ENCODE data around the gene C10orf53.
"Not testable (repeated sequence)": the region's sequence is repeated elsewhere in the genome, so short reads cannot be mapped to it uniquely, and the experiment has no call there.

Gene C10orf53

DNA sequence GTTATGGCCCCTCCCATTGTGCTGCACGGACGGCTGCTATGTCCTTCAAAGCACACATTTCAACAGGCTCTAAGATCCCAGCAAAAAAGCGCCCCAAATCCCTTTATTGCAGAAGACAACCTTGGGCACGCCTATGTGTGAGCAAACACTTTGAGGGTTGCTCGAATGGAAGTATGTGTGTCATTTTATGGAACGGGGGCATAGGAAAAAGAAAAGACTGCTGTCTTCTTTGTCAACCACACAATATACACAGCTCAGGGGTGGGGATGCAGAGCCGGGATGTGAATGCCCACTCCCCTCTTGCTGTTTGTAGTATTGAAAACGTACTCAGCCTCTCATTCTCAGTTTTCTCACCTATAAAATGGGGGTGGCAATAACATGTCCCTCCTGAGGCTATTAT is 32.0 kb downstream of the C10orf53 start:
- no peak overlapping the region for H3K4me3 ChIP-seq (ENCODE audit: control insufficient read depth, low read depth, low read length)
- DNase-seq (ENCODE audit: low read depth) = no peak
- TF ChIP-seq, protein P1, sequence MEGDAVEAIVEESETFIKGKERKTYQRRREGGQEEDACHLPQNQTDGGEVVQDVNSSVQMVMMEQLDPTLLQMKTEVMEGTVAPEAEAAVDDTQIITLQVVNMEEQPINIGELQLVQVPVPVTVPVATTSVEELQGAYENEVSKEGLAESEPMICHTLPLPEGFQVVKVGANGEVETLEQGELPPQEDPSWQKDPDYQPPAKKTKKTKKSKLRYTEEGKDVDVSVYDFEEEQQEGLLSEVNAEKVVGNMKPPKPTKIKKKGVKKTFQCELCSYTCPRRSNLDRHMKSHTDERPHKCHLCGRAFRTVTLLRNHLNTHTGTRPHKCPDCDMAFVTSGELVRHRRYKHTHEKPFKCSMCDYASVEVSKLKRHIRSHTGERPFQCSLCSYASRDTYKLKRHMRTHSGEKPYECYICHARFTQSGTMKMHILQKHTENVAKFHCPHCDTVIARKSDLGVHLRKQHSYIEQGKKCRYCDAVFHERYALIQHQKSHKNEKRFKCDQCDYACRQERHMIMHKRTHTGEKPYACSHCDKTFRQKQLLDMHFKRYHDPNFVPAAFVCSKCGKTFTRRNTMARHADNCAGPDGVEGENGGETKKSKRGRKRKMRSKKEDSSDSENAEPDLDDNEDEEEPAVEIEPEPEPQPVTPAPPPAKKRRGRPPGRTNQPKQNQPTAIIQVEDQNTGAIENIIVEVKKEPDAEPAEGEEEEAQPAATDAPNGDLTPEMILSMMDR (IDR thresholded peaks at IDR 0.05; ENCODE audit: control insufficient read depth, insufficient read depth, low read depth, low read length, missing control alignments) = no peak

DNA sequence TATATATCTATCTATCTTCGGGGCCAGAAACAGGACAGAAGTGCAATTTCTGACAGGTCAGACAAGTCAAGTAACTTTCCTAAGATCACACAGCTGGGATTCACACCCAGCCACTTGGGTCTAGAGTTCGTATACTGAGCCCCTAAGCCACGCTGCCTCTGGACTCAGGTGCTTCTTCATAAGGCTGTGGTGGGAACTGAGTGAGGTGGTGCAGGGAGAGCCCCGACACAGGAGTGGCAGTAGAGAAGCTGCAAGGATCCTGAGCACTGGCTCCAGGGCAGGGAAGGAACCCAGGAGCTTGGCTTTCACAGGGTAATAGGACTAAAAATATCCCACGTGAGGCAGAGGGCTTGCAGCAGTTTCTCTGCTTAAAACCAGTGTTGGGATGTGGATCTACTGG is 33.8 kb downstream of the C10orf53 start:
- TF ChIP-seq, protein P1 (IDR thresholded peaks at IDR 0.05; ENCODE audit: control insufficient read depth, insufficient read depth, low read depth, low read length, missing control alignments) = no peak

DNA sequence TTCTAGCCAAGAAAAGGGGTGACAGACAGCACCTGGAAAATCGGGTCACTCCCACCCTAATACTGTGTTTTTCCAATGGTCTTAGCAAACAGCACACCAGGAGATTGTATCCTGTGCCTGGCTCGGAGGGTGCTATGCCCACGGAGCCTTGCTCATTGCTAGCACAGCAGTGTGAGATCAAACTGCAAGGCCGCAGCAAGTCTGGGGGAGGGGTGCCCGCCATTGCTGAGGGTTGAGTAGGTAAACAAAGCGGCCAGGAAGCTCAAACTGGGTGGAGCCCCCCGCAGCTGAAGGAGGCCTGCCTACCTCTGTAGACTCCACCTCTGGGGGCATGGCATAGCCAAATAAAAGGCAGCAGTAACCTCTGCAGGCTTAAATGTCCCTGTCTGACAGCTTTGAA is 35.7 kb downstream of the C10orf53 start:
- not testable (repeated sequence) for DNase-seq (ENCODE audit: low read depth); H3K4me3 ChIP-seq (ENCODE audit: control insufficient read depth, low read depth, low read length)

More for the DNA sequence above, 33.8 kb downstream of the C10orf53 start:
- DNase-seq (ENCODE audit: low read depth) = no peak
- H3K4me3 ChIP-seq (ENCODE audit: control insufficient read depth, low read depth, low read length) = no peak overlapping the region

DNA sequence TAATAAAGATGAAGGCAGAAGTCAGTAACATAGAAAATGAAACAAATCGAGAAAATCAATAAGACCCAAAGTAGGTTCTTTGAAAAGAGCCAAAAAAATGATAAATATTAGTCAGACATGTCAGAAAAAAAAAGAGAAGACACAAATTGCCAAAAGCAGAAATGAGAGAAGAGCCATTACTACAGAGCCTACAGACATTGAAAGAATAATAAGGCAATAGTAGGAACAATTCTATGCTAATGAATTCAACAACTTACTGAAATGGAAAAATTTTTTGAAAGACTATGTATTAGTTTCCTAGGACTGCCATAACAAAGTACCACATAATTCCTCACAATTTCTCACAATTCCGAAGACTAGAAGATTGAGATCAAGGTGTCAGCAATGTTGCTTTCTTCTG is 47.1 kb downstream of the C10orf53 start:
- TF ChIP-seq, protein P1 (IDR thresholded peaks at IDR 0.05; ENCODE audit: control insufficient read depth, insufficient read depth, low read depth, low read length, missing control alignments) = no peak
- DNase-seq (ENCODE audit: low read depth) = no peak
- H3K4me3 ChIP-seq (ENCODE audit: control insufficient read depth, low read depth, low read length) = no peak overlapping the region

DNA sequence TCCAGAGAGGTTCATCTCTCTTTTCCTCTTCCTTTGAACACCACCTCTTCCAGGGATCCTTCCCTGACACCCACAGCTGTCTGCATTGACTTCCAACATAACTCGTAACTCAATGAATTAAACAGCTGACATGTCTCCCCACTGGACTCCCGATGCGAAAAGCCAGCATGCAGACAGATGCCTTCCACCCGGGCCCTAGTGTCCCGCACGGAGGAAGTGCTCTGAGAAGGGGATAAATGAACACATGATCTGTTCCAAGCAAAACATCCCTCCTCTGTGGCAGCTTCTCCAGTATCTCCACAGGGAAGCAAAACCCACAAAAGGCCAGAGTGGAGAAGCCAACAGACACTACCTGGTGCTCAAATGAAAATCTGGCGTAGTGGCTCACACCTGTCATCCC is 54.4 kb downstream of the C10orf53 start:
- TF ChIP-seq, protein P1 (IDR thresholded peaks at IDR 0.05; ENCODE audit: control insufficient read depth, insufficient read depth, low read depth, low read length, missing control alignments) = no peak
- no peak for DNase-seq (ENCODE audit: low read depth)
- H3K4me3 ChIP-seq (ENCODE audit: control insufficient read depth, low read depth, low read length) = no peak overlapping the region

DNA sequence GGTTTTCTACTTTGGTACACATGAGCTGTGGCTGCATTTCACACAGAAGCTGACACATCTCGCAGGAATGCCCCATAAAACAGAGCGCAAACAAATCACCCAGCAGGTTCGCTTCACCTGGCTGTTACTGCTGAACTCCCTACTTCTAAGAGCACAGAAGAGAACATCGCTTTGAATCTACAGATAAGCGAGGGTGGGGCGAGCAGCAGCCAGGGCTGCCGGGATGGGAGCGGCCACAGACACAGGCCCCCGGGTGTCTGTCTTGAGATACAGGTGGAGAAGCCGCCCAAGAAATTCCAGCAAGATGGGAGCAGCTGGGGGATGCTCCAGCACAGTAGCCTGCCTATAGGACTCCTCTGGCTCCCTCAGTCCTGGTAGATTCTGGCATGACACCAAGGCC is 55.2 kb downstream of the C10orf53 start:
- TF ChIP-seq, protein P1 (IDR thresholded peaks at IDR 0.05; ENCODE audit: control insufficient read depth, insufficient read depth, low read depth, low read length, missing control alignments) = no peak

DNA sequence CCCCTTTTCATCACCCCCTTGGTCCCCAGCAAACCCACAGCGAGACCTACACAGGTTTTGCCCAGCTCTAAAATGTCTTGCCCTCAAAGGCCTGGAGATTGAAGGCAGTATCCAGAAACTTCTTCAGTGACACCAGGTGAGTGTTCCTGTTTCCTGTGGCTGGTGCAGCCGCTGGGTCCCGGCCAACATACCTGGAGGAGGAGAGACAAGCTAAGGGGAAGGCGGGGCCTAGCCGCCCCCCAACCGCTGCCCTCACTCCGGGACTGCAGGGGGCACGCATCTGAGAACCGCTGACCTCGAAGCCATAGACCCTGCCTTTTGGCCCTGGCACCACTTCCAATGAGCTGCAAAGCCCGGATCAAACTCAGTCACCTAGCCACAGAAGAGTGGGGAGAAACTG is 55.7 kb downstream of the C10orf53 start:
- TF ChIP-seq, protein P1 (IDR thresholded peaks at IDR 0.05; ENCODE audit: control insufficient read depth, insufficient read depth, low read depth, low read length, missing control alignments) = no peak
- no peak for DNase-seq (ENCODE audit: low read depth)
- H3K4me3 ChIP-seq (ENCODE audit: control insufficient read depth, low read depth, low read length) = no peak overlapping the region

More for the DNA sequence above, 55.2 kb downstream of the C10orf53 start:
- no peak for DNase-seq (ENCODE audit: low read depth)
- no peak overlapping the region for H3K4me3 ChIP-seq (ENCODE audit: control insufficient read depth, low read depth, low read length)

Data from AG09309 (cell line).